RPMI8226 (cell line): Measurements from ENCODE around the gene POLR2H.
A peak's percentile ranks its signal among the peaks of the same experiment; 100 is the strongest.

ENCODE experiments used
- DNase-seq: peaks from one replicate; pipeline ENCODE4 v3.0.0-alpha.2; 2015

POLR2H gene

DNA sequence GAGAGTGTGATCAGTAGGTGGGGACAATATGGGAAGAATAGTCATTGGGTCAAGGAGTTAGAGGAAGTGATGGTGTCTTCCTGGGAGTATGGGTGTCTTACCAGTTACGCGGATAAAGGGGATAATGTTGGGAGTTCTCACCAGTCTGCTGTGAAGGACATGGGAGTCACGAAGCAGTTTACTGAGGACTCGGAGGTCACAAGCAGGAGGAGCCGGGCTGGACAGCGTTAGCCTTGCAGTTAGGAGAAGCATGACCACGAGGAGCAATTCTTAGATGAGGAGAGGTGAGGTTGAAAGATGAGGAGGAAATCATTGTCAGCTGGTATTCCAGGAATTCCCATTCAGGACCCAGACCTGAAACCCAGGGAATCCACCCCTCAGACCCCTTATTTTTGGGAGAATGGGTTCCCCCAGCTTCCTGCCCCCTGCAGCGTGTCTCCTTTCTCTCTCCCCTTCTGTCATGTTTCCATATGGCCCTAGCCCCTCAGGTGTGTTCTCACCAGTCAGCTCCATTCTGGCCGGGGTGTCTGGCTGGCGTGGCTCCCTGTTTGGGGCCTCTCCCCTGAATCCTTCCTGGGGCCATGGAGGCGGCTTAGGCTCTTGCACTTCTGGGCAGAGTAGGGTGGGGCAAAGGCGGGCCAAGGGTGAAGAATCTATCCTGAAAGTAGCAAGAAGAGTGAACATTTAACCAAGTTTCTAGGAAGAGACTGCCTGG is 14.4 kb downstream of the POLR2H start:
- no peak for DNase-seq

DNA sequence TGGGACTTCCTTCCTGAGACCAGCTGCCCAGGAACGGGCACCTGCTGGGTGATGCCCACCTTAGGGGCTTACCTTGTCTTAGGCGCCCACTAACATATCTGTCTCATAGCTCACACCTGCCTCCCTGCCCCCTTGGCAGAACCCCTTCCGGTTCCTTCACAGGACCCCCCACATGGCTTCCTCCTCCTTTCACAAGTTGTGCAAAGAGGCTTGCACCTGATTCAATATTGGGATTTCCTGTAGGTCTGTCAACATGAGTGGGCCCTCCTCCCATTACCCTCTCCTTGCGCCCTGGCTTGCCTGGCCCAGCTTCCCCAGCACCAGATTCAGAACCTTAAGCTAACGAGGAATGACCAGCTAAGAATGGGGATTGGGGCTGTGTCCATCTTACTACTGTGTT is 15.9 kb downstream of the POLR2H start:
- DNase-seq: no peak

DNA sequence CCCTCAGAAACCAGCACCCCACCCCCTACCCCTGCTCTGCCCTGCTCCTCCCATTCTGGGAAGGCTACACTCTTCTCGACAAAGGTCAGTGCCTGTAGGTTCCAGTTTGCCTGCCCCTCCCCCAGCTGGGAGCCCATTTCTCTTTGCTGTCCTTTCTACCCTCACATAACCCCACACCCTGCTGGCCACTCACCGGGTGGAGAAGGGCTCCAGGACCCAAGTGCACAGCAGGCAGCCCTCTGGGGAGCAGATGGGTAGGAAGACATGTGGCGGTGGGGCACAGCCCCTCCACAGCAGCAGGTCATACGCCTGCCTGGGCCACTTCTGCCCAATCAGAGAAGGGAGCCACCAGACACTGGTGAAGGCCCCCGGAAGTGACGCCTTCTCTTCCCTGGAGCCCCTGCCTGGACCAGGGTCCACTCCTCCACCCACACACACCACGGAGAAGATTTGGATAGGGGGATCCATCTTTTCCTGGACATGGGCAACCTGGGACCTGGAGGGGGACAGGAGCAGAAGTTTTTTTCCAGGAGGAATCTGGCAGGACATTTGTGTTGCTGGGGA is 16.5 kb downstream of the POLR2H start, which contains the start of gene THPO:
TSS of gene THPO (minus strand) at position 326 of the 564 bp plus-strand sequence. CDS start 1,948 bp downstream, outside the sequence.
- peak; percentile 37 for DNase-seq

DNA sequence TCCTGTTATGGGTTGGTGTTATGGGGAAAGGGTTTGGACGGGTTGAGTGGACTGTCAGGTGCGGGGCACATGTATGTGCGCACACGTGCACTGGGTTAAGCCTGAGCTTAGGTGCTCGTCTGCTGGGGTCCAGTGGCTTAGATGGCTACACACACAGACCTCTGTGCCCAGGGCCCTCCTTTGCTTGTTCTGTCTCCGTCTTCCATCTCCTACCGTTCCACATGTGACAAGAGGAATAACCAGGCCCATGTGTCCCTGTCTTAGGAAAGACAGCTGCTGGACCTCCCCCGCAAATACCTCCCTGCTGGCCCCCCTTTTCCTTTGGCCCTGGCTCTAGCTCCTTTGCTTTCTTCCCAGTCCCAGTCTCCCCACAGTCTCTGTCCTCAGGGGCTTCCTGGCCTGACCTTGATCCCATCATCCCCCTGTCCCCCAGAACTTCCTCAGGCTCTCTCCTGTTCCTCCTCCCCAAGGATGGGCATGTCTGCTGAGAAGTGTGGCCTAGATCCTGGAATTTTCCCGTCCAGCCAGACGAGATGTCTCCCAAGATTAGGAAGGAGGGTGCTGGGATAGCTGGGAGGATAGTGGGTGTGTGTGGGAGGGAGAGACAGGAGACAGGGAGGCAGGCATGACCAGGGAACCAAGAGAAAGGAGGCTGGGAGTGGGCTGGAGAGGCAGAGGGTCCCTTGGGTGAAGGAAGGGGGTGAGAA is 17.3 kb downstream of the POLR2H start:
- DNase-seq: no peak

DNA sequence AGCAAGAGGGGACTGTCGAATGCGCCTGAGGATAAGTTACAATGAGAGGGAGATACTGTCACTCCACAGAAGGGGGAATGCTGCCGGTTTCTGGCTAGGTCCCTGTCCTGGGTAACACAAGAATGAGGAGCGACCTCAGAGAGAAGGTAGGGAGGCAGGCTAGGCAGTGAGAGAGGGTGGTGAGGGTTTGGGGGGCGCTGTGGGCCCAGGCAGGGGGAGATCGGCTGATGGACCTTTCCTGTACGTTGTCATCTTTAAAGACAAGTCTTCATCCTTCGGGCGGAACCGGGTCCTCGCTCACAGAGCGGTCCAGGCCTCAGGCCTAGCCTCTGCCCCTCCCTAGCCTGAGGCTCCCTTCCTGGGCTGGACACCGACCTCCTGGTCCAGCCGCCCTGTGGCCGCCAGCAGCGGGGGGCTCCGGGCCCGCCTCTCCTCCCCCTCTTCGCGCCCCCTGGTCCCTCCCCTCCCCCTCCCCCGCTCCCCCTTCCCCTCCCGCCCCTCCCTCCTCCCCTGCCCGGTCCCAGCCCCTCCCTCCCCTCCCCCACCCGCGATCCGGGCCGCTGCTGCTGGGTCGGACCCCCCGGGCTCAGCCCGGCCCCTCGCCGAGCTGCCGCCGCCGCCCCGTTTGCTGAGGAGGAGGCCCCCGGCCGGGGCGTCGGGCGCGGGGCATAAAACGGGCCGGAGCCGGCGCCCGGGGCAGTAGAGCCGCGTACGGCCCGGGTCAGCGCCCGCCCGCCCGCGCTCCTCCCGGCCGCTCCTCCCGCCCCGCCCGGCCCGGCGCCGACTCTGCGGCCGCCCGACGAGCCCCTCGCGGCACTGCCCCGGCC is 18.1 kb downstream of the POLR2H start, which contains the start of gene CHRD:
TSS of gene CHRD (plus strand) at position 697 of the 827 bp plus-strand sequence. CDS start 265 bp downstream, outside the sequence.
- no peak for DNase-seq

DNA sequence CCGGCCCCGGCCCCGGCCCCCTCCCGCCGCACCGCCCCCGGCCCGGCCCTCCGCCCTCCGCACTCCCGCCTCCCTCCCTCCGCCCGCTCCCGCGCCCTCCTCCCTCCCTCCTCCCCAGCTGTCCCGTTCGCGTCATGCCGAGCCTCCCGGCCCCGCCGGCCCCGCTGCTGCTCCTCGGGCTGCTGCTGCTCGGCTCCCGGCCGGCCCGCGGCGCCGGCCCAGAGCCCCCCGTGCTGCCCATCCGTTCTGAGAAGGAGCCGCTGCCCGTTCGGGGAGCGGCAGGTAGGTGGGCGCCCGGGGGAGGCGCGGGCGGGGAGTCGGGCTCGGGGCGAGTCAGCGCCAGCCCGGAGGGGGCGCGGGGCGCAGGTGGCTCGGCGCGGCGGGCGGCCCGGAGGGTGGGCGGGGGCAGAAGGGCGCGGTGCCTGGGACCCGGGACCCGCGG is 18.7 kb downstream of the POLR2H start:
- DNase-seq: peak; percentile 55

DNA sequence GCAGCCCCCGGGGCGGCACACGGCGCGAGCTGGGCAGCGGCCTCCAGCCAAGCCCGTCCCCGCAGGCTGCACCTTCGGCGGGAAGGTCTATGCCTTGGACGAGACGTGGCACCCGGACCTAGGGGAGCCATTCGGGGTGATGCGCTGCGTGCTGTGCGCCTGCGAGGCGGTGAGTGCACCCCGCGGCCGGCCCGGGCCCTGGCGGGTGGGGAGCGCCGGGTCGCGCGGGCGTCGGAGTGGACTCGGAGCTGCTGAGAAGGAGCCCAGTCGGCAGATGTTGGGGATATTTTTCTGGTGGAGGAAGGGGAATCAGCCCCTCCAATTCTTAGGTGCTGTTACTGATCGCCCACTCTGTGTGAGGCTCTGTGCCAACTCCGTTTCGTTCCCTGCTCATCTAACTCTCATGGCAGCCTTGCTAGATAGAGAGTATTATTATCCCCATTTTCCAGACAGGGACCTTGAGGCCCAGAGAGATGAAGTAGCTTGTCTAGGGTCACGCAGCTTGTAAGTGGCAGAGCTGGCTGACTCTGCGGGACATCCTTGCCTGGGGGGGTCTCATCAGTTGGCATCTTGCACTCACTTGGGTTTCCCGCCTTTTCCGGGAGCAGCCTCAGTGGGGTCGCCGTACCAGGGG is 19.2 kb downstream of the POLR2H start:
- DNase-seq: no peak

DNA sequence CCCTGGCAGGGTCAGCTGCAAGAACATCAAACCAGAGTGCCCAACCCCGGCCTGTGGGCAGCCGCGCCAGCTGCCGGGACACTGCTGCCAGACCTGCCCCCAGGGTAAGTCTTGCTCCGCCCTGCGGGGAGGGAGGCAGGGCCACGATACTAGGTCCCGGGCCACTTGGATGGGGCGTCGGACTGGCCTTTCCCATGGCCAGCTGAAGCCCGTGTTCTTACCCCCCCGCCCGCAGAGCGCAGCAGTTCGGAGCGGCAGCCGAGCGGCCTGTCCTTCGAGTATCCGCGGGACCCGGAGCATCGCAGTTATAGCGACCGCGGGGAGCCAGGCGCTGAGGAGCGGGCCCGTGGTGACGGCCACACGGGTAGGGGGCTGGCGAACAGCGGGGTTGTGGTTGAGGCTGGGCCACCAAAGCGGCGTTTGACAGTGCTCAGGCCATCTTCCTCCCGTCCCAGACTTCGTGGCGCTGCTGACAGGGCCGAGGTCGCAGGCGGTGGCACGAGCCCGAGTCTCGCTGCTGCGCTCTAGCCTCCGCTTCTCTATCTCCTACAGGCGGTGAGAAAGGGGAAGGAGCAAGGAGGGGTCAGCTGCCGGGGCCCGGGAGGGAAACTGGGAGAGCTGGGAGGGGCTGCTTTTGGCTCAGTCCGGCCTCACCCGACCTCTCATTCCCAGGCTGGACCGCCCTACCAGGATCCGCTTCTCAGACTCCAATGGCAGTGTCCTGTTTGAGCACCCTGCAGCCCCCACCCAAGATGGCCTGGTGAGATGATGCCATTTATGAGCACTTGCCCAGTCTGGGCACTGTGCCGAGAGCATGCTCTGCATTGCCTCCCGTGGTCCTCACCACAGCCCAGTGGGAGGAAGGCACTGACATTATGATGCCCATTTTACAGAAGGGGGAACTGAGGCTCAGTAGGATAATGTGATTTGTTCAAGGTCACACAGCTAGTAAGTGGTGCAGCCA is 20.0 kb downstream of the POLR2H start:
- DNase-seq: no peak

DNA sequence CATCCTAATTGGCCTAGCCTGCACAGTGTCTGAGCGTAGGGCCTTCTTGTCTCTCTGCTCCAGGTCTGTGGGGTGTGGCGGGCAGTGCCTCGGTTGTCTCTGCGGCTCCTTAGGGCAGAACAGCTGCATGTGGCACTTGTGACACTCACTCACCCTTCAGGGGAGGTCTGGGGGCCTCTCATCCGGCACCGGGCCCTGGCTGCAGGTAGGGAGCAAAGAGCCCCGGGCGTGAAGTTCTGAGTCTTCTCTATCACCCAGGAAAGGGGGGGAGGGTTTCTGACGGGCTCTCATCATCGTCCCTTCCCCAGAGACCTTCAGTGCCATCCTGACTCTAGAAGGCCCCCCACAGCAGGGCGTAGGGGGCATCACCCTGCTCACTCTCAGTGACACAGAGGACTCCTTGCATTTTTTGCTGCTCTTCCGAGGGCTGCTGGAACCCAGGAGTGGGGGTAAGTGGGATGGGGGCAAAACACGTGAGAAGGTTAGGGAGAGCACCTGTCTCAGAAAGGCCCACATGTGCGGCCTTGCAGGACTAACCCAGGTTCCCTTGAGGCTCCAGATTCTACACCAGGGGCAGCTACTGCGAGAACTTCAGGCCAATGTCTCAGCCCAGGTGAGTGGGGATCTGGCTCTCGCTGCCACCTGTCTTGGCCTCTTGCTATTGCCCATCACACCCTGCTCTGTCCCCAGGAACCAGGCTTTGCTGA is 21.0 kb downstream of the POLR2H start:
- DNase-seq: no peak

DNA sequence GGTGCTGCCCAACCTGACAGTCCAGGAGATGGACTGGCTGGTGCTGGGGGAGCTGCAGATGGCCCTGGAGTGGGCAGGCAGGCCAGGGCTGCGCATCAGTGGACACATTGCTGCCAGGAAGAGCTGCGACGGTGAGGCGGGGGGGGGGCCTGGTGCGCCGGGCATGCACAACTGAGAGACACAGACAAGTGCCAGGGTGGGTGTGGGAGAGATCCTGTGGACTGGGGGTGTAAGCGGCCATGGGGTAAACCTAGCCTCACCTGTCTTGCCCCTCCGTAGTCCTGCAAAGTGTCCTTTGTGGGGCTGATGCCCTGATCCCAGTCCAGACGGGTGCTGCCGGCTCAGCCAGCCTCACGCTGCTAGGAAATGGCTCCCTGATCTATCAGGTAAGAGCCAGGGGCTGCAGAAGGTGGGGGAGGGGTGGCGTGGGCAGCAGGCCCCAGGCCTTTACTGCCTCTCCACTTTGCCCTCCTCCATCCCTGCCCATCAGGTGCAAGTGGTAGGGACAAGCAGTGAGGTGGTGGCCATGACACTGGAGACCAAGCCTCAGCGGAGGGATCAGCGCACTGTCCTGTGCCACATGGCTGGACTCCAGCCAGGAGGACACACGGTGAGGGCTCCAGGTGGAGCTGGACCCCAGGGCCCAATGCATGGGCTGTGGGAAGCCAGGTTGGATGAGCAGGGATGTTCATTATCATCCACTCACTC is 21.7 kb downstream of the POLR2H start:
- no peak for DNase-seq

DNA sequence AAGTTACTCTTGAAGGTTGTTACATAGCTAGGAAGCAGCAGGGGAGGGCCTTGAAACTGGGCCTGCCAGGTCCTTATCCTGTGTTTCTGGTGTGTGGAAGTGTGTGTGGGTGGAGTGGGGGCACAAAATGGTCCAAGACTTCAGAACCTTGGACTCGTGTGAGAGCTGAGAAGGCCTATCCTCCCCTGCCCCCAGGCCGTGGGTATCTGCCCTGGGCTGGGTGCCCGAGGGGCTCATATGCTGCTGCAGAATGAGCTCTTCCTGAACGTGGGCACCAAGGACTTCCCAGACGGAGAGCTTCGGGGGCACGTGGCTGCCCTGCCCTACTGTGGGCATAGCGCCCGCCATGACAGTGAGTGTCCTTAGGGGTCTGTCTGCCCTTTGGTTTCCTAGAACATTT is 22.8 kb downstream of the POLR2H start:
- no peak for DNase-seq

DNA sequence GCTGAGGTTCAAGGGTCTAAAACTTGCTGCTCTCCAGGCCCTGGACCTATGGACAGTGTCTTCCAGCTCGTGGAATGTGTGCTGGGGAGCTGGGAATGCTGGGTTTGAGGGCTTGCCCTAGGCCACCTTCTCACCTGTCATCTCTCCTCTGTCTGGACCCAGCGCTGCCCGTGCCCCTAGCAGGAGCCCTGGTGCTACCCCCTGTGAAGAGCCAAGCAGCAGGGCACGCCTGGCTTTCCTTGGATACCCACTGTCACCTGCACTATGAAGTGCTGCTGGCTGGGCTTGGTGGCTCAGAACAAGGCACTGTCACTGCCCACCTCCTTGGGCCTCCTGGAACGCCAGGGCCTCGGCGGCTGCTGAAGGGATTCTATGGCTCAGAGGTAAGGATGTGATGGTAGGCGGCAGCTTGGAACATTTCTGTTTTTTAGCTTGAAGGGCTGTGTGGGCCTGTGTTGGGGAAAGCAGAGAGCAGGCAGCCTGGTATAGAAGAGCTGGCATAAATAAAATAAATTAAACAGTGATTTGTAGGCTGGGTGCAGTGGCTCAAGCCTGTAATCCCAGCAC is 23.4 kb downstream of the POLR2H start:
- DNase-seq: no peak

DNA sequence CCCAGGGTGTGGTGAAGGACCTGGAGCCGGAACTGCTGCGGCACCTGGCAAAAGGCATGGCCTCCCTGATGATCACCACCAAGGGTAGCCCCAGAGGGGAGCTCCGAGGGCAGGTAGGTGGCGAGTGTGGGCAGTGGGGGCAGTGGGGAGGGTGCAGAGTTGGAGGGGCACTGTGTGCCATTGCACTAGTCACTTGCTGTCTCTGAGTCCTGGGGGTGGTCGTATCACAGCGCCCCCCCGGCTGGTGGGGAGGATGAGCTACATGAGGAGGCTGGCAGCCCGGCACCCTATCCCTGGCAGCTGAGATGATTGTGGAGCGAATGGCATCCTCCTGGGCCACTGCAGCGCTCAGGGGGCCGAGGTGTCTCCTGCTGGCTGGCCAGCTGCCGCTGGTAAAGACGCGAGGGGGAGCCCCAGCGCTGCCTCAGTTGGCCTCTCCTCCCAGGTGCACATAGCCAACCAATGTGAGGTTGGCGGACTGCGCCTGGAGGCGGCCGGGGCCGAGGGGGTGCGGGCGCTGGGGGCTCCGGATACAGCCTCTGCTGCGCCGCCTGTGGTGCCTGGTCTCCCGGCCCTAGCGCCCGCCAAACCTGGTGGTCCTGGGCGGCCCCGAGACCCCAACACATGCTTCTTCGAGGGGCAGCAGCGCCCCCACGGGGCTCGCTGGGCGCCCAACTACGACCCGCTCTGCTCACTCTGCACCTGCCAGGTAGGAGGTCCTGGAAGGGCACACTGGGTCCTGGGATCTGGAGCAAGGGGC is 24.7 kb downstream of the POLR2H start:
- no peak for DNase-seq

DNA sequence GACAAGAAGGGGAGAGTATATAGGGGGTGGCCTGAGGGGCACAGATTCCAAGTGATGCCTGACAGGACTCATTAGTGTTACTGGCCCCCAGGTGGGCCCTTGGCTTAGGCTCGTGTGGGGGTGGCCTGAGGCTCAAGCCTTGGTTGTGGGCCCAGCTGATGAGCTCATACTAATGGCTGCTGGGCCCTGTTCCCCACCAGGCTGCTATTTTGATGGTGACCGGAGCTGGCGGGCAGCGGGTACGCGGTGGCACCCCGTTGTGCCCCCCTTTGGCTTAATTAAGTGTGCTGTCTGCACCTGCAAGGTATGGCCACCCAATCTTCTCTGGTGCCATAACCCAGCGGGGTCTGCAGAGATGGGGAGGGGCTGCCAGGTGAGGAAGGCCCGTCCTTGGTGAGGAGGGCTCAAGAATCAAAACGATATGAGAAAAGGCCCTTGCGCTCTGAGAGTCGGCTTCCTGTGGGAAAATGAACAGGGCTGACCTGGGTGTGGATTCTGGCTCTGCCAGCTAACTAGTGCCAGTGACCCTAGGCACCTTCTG is 25.7 kb downstream of the POLR2H start:
- no peak for DNase-seq

DNA sequence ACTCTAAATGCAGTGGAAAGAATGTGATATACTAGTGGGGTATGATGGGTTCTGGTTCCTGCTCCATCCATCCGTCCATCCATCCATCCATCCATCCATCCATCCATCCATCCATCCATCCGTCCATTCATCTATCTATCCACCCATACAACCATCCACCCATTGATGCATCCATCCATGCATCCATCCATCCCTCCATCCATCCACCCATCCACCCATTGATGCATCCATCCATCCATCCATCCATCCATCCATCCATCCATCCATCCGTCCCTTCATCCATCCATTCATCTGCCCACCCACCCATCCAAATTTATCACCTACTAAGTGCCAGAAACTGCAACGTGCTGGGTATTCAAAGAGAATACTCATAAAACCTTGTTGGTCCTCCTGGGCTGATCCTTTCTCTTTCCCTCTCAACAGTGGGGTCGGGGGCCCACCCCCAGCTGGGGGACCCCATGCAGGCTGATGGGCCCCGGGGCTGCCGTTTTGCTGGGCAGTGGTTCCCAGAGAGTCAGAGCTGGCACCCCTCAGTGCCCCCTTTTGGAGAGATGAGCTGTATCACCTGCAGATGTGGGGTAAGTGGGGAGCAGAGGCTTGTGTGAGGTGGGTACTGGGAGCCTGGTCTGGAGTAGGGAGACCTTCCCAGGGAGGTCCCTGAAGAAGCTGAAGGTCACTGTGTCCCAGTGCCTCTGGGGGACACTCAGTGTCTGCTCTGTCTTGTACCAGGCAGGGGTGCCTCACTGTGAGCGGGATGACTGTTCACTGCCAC is 26.8 kb downstream of the POLR2H start:
- DNase-seq: no peak

DNA sequence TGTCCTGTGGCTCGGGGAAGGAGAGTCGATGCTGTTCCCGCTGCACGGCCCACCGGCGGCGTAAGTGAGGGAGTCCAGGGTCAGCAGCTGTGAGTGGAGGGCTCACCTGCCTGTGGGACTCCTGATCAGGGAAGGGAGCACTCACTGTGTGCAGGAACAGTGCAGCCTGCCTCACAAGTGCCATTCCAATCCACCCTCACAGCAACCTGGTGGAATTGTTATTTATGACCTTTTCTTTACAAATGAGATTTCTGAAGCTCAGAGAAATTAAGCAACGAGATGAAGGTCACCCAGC is 27.4 kb downstream of the POLR2H start:
- no peak for DNase-seq

DNA sequence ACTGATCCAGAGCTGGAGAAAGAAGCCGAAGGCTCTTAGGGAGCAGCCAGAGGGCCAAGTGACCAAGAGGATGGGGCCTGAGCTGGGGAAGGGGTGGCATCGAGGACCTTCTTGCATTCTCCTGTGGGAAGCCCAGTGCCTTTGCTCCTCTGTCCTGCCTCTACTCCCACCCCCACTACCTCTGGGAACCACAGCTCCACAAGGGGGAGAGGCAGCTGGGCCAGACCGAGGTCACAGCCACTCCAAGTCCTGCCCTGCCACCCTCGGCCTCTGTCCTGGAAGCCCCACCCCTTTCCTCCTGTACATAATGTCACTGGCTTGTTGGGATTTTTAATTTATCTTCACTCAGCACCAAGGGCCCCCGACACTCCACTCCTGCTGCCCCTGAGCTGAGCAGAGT is 27.9 kb downstream of the POLR2H start:
- no peak for DNase-seq

DNA sequence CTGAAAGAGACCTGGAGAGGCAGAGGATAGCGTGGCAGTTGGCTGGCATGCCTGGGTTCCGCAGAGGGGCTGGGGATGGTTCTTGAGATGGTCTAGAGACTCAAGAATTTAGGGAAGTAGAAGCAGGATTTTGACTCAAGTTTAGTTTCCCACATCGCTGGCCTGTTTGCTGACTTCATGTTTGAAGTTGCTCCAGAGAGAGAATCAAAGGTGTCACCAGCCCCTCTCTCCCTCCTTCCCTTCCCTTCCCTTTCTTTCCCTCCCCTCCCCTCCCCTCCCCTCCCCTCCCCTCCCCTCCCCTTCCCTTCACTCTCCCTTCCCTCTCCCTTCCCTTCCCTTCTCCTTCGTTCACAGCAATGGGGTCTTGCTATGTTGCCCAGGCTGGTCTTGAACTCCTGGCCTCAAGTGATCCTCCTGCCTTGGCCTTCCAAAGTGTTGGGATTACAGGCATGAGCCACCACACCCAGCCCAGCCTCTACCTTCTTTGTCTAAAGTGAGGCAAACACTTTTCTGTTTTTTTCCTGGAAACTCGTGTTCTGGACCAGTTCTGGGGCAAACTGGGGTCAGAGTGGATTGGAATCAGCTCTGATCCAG is 28.5 kb downstream of the POLR2H start:
- no peak for DNase-seq
